LNCaP clone FGC (cell line): ENCODE results near the gene TNN.

ENCODE experiments used
- DNase-seq: peaks from one replicate; pipeline ENCODE4 v3.0.0-alpha.2; 2011; ENCODE audit warnings: low read depth
- H3K4me3 ChIP-seq: 2 replicates; pipeline ENCODE4 v1.5.1; 2011; ENCODE audit warnings: mild to moderate bottlenecking, low read depth, low read length, control low read depth
- TF ChIP-seq, protein P1 (sequence below): IDR thresholded peaks from 2 replicates; pipeline ENCODE4 v1.5.1; 2012; ENCODE audit warnings: mild to moderate bottlenecking; ENCODE audit not compliant: control insufficient read depth, insufficient read depth; ENCODE audit errors: extremely low read depth

Gene TNN

DNA sequence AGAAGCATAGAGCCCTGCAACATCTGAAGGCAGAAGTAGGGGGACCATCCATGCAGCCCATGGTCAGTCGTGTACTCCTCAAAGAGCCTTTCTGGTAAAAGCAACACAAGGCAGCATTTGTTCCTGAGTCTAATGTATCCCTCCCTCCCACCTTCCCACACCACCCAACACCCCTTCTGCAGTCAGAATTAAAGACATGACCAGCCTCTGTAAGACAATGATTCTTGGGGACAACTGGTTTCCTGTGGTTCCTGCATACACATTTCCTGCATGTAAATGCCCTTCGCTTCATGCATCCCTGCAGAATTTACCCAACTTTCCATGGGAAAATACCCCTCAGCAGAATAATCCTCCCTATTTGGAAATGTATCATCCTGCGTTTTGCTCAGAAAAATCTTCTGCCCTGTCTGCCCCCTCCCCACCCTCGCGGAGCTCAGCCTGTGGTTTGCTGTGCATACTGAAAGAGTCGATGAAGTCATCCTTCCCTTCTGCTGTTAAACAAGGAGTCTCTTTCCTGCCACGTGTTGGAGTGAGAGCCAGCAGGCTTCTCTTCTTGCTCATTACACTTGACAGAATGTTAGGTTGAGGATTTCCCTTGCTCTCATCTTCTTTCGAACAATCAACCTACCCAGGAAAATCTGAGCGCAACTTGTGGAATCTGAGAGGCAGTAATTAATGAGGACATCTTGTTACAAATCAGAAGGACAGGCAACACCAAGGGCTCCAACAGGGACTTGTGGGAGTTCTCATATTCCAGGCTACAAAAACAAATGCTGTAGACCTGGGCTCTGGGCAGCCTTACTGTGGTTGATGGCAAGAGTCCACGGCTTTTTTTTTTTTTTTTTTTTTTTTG is 4.7 kb downstream of the TNN start:
- DNase-seq, result peak; percentile 10
- no peak overlapping the region for H3K4me3 ChIP-seq
- TF ChIP-seq, protein P1, sequence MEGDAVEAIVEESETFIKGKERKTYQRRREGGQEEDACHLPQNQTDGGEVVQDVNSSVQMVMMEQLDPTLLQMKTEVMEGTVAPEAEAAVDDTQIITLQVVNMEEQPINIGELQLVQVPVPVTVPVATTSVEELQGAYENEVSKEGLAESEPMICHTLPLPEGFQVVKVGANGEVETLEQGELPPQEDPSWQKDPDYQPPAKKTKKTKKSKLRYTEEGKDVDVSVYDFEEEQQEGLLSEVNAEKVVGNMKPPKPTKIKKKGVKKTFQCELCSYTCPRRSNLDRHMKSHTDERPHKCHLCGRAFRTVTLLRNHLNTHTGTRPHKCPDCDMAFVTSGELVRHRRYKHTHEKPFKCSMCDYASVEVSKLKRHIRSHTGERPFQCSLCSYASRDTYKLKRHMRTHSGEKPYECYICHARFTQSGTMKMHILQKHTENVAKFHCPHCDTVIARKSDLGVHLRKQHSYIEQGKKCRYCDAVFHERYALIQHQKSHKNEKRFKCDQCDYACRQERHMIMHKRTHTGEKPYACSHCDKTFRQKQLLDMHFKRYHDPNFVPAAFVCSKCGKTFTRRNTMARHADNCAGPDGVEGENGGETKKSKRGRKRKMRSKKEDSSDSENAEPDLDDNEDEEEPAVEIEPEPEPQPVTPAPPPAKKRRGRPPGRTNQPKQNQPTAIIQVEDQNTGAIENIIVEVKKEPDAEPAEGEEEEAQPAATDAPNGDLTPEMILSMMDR, result no peak

DNA sequence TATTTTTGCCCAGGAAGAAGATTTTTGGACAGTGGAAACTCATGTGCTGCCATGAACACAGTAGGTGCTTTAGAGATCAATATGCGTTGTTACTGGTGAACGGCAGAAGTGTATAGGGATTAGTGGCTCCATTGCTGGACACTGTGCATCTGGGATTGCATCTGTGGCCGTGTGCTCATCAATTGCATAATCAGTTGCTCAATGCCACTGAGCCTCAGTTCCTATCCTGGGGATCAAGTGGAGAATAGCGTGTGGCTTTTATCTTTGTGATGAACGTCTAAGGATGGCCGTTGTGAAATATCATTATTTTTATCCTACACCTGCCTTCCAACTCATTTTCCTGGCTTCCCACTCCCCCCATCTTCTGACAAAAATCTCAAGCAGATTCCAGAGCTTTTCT is 5.4 kb downstream of the TNN start:
- TF ChIP-seq, protein P1, result no peak
- H3K4me3 ChIP-seq, result no peak overlapping the region
- no peak for DNase-seq

DNA sequence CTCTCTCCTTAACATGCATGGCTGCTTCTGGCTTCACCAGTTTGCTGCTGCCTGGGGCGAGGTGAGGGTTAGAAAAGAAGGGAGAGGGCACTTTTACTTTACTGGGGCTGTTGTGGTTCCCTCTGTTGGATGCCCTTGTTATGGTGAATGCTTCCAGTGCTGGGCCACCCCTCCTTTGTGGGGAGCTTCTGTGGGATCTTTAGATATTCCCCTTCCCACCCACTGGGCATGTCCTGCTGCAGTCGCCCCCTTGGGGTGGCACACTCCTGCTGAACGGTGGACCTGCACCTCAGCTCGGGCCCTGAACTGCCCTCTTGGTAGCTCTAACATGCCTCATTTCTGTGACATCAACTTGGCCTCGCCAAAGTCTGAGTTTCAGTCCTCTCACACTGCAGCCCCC is 6.0 kb downstream of the TNN start:
- TF ChIP-seq, protein P1, result no peak
- DNase-seq, result no peak
- H3K4me3 ChIP-seq, result no peak overlapping the region

DNA sequence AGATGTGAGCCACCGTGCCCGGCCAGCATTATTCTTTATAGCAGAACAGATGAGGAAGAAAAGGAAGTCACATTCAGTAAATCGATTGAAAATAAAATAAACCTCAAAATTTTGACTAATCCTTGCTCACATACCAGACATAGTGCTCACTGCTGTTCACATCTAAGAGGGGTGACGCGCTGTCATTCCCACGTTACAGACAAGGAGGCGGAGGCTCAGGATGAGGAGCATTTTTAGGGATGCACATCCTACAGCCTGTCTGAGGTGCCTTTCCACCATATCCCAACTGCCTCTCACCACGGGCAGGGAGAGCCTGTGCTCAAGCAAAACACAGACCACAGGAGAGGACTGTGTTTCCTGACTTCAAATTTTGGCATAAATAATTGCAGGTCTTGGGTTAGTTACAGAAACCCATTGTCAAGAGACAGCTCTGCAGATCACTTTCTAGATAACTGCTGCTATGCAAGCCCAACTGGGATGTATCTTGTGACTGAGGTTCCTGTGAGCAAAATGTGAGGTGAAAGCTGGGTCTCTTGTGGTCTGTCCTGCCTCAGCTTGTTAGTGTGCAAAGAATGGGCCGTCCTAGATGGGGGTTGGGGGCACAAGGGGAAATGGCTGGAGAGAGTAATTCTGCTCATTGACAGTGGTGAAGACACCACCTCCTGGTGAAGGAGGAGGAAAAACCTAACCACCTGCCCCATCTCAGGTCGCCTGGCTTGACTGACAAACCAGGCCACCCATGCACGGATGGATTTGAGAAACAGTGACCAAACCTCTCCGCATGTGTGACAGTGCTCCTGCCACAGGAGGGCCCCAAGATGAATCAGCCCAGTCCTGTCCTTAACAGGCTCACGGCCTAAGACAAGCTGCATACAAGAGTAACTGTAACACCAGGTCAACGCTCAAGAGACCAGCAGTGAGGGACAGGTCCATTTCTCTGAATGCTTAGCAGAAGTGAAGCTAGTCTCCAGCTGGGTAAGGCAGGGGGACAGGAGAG is 8.2 kb downstream of the TNN start:
- DNase-seq, result no peak
- TF ChIP-seq, protein P1, result no peak

DNA sequence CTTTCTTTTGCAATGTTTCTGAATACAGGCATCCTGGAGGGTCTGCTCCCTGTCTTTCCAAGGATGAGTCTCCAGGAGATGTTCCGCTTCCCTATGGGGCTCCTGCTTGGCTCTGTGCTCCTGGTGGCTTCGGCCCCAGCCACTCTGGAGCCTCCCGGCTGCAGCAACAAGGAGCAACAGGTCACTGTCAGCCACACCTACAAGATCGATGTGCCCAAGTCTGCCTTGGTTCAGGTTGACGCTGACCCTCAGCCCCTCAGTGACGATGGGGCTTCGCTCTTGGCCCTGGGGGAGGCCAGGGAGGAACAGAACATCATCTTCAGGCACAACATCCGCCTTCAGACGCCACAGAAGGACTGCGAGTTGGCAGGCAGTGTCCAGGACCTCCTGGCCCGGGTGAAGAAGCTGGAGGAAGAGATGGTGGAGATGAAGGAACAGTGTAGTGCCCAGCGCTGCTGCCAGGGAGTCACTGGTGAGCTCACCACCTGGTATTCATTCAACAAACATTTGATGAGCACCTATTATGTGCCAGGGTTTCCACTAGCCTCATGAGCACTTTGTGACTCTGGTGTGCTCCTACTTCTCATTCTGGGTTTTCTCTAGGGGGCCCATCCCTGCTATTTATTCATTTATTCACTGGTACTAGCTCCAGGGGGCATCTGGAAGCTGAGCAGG is 9.9 kb downstream of the TNN start:
- TF ChIP-seq, protein P1, result no peak
- DNase-seq, result no peak
- H3K4me3 ChIP-seq, result no peak overlapping the region

More for the DNA sequence above, 8.2 kb downstream of the TNN start:
- no peak overlapping the region for H3K4me3 ChIP-seq

DNA sequence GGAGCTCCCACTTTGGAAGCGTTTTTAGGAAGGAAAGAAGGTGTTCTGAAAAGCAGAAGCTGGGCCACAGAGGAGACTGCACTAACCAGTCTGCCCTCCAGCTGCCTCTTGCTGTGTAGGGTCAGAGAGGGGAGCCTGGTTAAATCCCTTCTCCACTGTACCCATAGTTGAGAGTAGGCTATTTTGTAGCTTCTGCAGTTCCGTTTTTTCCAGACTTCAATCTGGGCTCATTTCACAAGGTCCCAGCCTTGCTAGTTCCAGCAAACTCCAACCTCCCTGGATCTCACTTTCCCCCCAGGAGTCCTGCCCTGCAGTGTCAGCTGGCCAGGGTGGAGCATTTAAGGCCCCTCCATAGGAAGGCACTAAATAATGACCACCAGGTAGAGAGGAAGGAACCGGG is 11.0 kb downstream of the TNN start:
- H3K4me3 ChIP-seq, result no peak overlapping the region
- TF ChIP-seq, protein P1, result no peak
- DNase-seq, result no peak
